NCI-H345 (cell line): ENCODE data around the gene CABLES2.
A peak's percentile ranks its signal among the peaks of the same experiment; 100 is the strongest.

Experiments
- DNase-seq: peaks from one replicate; lab custom pipeline; 2025; lab: John Stamatoyannopoulos, UW

The CABLES2 gene

DNA sequence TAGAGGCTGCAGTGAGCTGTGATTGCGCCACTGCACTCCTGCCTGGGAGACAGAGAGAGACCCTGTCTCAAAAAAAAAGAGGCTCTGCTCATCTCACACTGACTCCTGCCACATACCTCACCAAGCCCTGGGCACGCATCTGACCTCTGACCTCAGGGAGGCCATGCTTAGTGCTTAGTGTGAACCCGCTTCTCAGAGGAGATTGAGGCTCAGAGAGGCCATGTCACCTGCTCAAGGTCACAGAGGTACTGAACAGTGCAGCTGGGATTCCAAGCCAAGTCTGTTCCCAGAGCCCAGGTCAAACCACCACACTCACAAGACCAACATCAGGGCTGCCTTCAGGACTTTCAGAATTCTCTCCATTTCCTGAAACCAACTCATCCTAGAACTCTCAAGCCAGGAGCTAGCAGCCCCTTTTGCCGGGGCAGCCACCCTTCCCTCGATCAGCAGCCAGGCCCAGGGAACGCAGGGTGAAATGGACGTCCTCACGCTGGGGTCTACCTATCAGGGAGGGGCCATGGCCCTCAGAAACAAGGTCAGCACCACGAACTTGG, 2.9 kb downstream of the CABLES2 start:
- DNase-seq, result no peak

- no peak for DNase-seq
Observed at GRCh38 chr20:62403331-62403730, 3.8 kb downstream of the CABLES2 start.

DNA sequence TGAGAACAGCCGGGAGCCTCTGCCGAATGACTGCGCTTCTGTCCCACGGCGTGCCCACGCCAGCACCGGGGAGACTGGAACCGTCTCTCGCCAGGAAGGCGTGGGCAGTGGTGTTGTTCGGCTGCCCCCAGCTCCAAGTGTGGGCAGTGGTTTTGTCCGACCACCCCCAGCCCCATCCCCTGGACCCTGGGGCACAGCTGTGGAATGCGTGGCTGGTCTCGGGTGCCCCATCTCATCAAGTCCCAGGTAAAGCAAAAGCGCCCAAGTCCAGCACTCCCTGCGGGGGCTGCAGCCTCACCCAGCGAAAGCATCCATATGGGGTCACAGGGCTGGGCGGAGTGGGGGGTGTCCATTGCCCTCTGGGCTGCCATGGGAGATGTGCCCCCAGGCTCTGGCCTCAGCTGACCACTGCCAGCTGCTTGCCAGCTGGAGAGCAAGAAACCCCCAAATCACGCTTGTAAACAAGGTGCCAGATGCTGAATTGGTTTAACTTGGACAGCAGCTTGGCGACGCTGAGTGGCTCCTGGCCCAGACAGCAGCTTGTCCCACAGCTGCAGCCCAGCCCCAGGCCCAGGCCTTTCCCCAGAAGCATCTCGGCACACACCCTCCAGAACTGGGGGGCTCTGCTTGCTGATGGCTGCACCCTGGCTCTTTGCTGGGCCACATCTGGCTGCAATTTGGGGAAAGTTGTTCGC, 4.5 kb downstream of the CABLES2 start:
- no peak for DNase-seq

DNA sequence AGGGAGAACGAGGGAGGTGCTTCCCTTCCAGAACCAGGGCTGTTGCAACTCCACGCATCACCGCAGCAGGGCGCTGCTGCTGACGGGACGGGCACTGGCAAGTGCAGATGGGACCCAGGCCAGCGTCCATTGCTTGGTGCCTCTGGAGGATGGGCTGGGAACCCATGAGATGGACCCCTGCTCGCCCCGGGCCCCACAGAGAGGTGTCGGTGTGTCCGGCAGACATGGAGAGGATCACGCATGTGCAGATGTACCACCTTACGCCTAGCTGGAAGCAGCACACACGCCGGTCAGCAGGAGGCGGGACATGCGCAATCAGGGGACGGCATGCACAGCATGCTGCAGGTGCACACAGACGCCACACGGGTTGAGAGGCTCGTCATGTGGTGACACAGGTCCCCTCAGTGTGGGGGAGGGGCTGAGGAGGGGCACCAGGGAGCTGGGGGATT, 5.7 kb downstream of the CABLES2 start:
- DNase-seq, result no peak

DNA sequence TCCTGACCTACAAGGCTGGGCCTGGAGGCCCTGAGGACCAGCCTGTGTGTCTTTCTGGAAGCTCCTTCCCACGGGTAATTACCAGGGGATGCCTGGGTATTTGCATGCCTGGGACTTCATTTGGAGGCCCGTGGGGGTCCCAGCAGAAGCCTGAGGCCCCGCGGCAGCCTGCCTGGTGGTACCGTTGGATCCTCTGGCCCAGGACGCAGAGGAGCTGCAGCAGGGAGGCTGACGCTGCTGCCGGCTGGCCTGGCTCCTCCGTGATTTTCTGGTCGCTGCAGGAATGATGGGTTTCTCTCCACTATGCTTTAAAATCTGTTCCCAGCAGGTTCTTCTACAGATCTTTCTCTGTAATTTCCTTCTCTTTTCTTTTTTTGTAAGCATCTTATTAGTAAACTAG, 6.5 kb downstream of the CABLES2 start:
- DNase-seq, result no peak

DNA sequence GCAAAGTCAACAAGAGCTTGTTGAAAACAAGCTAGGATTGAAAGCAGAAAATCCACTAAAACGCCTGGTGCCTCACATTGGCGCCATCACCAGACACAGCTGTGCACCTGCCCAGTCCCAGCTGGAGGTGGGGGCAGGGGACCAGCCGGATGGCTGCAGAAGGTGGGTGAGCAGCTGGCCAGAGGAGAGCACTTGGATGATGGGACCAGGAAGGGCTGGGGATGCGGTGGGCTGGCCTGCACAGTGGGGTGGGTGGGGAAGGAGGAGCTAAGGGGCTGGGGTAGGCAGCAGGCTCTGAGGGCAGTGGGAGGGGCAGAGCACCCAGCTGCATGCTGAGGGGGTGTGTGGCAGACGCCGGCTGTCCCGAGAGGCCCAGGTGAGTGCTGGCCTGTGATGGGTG, 7.1 kb downstream of the CABLES2 start:
- peak; percentile 25 for DNase-seq

- no peak for DNase-seq
Observed at GRCh38 chr20:62398120-62398821, 8.8 kb downstream of the CABLES2 start.

DNA sequence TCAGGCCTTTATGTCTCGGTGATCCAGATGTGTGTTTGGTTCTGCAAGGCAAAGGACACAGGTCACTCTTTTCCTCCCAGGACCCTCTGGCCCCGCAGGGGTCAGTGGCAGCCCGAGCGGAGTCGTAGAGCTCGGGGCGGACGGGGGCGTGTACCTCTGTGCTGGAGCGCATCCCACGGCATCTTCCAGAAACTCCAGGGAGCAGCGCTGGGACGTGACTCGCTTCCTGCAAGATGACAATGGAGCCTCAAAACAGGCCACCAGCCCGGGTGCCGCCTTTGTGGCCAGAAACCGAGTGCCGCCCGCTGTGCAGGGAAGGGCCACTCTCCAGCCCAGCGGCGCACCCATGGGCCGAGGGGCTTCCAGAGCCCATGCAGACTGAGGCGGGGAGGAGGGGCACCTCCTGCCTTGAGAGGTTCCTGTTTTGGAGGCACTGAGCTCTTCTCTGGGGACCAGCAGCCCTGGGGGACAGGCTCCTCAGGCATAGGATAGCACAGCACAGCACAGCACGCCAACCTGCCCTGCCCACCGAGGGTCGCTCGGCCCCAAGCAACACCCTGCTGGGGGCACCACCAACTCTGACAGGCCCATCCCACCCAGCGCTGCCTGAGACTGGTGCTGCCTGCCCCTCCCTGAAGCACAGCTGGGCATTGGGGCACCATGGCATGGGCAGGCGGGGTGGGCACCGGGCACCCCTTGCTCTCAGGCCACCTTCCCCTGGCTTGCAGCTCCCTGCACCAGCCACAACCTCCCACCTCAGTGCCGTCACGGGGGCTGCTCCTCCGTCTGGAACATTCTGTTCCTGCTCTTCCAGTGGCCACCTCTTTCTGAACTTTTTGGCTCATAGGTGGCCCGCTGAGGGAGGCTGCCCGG, 10.5 kb downstream of the CABLES2 start:
- no peak for DNase-seq

- DNase-seq, result no peak
Observed at GRCh38 chr20:62395311-62396242, 11.5 kb downstream of the CABLES2 start.

- no peak for DNase-seq
Observed at GRCh38 chr20:62394248-62395245, 12.5 kb downstream of the CABLES2 start.

DNA sequence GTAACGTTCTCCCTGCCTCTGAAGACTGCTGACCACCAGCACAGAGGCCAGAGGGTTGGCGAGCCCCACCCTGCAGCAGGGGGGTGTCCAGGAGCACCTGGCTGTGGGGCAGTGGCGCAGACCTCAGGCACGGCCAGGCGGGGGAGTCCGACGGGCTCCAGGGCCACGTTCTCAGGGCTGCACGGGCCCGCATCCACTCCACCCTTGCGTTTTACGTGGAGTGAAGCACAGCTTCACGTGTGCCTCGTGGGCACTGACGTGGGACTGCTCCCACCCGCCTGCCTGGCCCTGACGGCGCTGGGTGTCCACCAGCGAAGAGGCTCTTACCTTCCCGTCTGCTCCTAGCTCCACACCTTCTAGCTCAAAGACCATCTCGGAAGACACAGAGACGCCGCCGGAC, 13.3 kb downstream of the CABLES2 start:
- no peak for DNase-seq

DNA sequence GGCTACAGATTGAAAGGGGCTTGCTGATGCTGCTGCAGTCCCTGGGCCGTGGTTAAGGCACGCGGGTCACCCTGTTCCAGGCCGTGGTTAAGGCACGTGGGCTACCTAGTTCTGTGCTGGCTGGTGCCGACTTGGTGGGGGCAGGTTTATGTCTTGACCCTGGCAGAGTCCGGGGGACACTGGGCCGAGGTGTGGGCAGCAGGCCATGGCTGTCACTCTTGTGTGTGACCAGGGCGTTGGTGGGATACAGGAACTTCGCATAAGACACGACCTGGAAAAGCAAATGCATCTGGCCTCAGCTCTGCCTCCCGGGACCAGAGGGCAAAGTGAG, 13.8 kb downstream of the CABLES2 start:
- no peak for DNase-seq

DNA sequence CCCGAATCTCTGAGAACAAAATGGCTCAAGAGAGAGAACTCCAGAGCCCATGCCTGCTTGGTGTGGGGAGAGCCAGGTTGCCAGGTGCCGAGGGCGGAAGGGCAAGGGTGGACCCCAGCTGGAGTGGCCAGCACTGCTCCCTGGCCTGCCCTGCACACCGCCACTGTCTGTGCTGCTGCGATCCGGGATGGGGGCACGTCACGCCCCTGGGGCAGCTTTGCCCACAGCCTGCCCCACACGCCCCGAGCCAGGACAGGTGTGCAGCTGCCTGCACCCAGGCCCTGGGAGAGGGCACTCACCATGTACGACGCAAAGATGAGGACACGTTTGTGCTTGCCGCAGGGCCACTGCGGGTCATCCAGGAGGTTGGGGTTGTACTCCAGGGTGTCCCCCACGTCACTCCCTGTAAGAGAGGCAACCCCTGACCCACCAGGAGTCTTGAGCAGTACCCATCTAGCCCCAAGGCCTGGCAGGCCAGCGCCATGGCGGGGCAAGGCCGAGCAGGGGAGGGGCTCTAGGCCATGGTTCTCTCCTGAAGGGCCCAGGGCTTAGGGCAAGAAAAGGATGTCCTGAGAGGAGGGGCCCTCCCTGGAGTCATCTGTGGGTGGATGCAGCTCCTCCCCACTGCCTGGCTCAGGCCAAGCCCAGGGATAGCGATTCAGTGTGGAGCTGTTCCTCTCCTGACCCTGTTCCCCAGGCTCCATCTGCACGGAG, 14.3 kb downstream of the CABLES2 start:
- DNase-seq, result no peak

- no peak for DNase-seq
Observed at GRCh38 chr20:62392077-62392418, 15.0 kb downstream of the CABLES2 start.

- no peak for DNase-seq
Observed at GRCh38 chr20:62391165-62392076, 15.7 kb downstream of the CABLES2 start.

DNA sequence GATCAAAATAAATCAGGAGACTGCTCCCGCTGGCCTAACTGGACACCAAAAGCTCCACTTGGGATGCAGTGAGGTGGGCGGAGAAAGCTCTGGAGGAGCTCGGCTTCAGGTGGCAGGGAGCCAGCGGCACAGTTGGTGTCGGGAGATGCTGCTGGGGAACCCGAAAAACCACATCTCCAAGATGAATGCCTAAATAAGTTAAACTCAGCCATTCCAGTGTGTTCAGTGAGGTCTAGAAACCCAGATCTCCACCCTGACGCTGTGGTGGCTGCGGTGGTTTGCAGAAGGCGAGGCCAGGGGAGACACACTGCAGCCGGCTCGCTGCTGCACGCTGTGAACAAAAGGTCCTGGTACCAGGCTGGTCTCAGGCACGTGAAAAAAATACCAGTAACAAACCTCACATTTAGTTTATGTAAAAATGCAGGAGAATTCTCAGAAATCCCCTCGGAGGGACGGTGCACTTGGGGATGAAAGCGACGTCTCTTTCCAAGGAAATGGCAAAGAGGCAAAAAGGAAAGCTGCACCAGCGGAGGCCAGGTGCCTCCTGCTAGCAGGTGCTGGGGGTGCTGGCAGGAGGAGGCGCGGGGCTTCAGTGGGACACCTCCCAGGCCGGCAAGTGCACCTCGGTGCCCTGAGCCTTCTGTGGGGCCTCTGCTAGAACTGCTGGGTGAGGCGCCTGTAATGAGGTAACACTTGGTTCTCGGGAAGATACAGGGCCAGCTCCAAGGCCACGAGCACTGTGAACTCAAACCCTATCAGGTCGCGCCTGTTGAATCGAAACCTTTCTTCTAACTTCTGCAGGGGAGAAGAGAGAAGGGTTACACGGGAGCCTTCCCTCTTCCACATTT, 16.5 kb downstream of the CABLES2 start:
- no peak for DNase-seq

- DNase-seq, result no peak
Observed at GRCh38 chr20:62389601-62390087, 17.4 kb downstream of the CABLES2 start.
